MM.1S (cell line): Measurements from ENCODE around the gene HCN4.

Source experiments
- EZH2 ChIP-seq: fragments of 300-600 bp; sonication (generic); optimal IDR thresholded peaks from 2 replicates; pipeline ENCODE3; 2017; ENCODE audit warnings: low read depth, mild to moderate bottlenecking, antibody characterized with exemption, low read length, mixed read lengths
- EZH2phosphoT487 ChIP-seq: fragments of 300-600 bp; sonication (generic); IDR thresholded peaks from 2 replicates; pipeline ENCODE4 v1.6.1; 2018; ENCODE audit warnings: antibody characterized with exemption, low read length
- TF ChIP-seq, protein P1 (sequence below): fragments of 300-600 bp; sonication (generic); IDR thresholded peaks from 2 replicates; pipeline ENCODE4 v1.5.1; 2016; ENCODE audit warnings: antibody characterized with exemption, low read length, mixed read lengths

GRCh38 chr15:73380661-73381060, 11.9 kb upstream of the HCN4 start:
- TF ChIP-seq, protein P1, sequence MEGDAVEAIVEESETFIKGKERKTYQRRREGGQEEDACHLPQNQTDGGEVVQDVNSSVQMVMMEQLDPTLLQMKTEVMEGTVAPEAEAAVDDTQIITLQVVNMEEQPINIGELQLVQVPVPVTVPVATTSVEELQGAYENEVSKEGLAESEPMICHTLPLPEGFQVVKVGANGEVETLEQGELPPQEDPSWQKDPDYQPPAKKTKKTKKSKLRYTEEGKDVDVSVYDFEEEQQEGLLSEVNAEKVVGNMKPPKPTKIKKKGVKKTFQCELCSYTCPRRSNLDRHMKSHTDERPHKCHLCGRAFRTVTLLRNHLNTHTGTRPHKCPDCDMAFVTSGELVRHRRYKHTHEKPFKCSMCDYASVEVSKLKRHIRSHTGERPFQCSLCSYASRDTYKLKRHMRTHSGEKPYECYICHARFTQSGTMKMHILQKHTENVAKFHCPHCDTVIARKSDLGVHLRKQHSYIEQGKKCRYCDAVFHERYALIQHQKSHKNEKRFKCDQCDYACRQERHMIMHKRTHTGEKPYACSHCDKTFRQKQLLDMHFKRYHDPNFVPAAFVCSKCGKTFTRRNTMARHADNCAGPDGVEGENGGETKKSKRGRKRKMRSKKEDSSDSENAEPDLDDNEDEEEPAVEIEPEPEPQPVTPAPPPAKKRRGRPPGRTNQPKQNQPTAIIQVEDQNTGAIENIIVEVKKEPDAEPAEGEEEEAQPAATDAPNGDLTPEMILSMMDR, result no peak
- TF ChIP-seq EZH2phosphoT487, result no peak
- no peak for TF ChIP-seq EZH2
